Tibial nerve (tissue), 4 donors: ENCODE data around the gene ARL5C. TPM values are rescaled to one million over a fixed set of nuclear protein-coding genes. Genes with fewer than 3 reads are reported as not detected.
"Not testable (repeated sequence)": the region's sequence is repeated elsewhere in the genome, so short reads cannot be mapped to it uniquely, and the experiment has no call there.

Source experiments
- DNase-seq, 2 donors: peaks; one replicate each; pipeline ENCODE4 v3.0.0-alpha.2; 2019; ENCODE audit warnings: low spot score in 2 of 2
- H3K27ac ChIP-seq, 4 donors: fragments of 200-600 bp; sonication (generic) in 3 of 4; one replicate each; pipeline ENCODE4 v1.5.1; 2017 to 2019; ENCODE audit warnings: mild to moderate bottlenecking in 1 of 4
- H3K27me3 ChIP-seq, 2 donors: fragments of 200-600 bp; sonication (generic) in 1 of 2; one replicate each; pipeline versions ENCODE4 v1.5.1 to v1.6.0; 2017 to 2019
- H3K36me3 ChIP-seq, 3 donors: fragments of 200-600 bp; sonication (generic); one replicate each; pipeline ENCODE4 v1.5.1; 2018 to 2019
- H3K4me1 ChIP-seq, 4 donors: fragments of 200-600 bp; sonication (generic) in 3 of 4; one replicate each; pipeline ENCODE4 v1.5.1; 2017 to 2019
- H3K4me3 ChIP-seq, 4 donors: fragments of 200-600 bp; sonication (generic) in 3 of 4; one replicate each; pipeline ENCODE4 v1.5.1; 2017 to 2019; ENCODE audit warnings: mild to moderate bottlenecking in 1 of 4, moderate library complexity in 1 of 4
- H3K9me3 ChIP-seq, 4 donors: fragments of 200-600 bp; sonication (generic) in 3 of 4; one replicate each; pipeline ENCODE4 v1.5.1; 2017 to 2019
- CTCF ChIP-seq, 5 experiments: fragments of 200-600 bp in 3 of 5; fragments of 450-650 bp in 2 of 5; sonication (generic) in 3 of 5; IDR thresholded peaks; one replicate each; pipeline ENCODE4 v1.5.1; 2016 to 2019; ENCODE audit warnings: antibody characterized with exemption in 5 of 5, mild to moderate bottlenecking in 3 of 5, moderate library complexity in 2 of 5
- EP300 ChIP-seq, 2 donors: sonication (generic); formaldehyde crosslinking; IDR thresholded peaks; one replicate each; pipeline ENCODE4 v1.6.1; 2017; ENCODE audit warnings: antibody characterized with exemption in 2 of 2, mild to moderate bottlenecking in 1 of 2
- POLR2A ChIP-seq, 2 donors: fragments of 450-650 bp; IDR thresholded peaks; one replicate each; pipeline ENCODE4 v1.6.1; 2017; ENCODE audit warnings: antibody characterized with exemption in 2 of 2, mild to moderate bottlenecking in 2 of 2, moderate library complexity in 2 of 2
- WGBS, 2 donors: methylation state at CpG; one replicate each; pipeline ENCODE4 v1.1.5; 2018; 5-methylcytosine and 5-hydroxymethylcytosine counted together
- total RNA-seq, 4 donors: library from RNA; depleted of rRNA; stranded (reverse); fragments of >200 nt; gene quantifications; one replicate each; pipeline ENCODE4 v1.1.0, GENCODE V29; 2016

The ARL5C gene
- total RNA-seq, 4 donors from 2014 or later = not detected

DNA sequence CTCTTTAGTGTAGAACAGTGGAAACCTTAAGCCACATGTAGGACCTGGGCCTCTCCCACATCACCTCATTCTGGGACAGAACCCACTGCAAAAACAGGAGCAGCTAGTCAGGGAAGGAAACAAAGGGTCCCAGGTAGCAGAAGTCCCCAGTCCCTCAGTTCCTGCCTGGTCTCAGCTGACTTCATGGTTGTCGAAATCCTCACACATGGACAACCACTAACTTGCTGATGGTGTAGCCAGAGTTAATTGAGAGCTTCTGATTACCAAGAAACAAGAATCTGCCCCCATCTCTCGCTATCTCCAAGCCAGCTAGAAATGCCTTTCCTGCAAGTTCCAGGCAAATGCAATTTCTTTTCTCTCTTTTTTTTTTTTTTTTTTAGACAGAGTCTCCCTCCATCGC is 3.6 kb upstream of the ARL5C start:
- no peaks in the 10 kb centered on the region for H3K36me3 ChIP-seq
- H3K27ac ChIP-seq = no peak overlapping the region
- no peak for DNase-seq
- WGBS, 2 donors = 72 to 79% methylated on average over 3 of the region's 3 CpGs
- H3K9me3 ChIP-seq = no peaks in the 10 kb centered on the region
- no peak overlapping the region for H3K4me3 ChIP-seq
- no peak for TF ChIP-seq CTCF (IDR thresholded peaks at IDR 0.05)
- TF ChIP-seq EP300 (IDR thresholded peaks at IDR 0.05) = no peak
- TF ChIP-seq POLR2A (IDR thresholded peaks at IDR 0.05) = no peak
- peaks cover 0 to 24% (median 9%) of the 10 kb centered on the region in 4 donors for H3K4me1 ChIP-seq
- H3K27me3 ChIP-seq = peaks cover 0 to 8% of the 10 kb centered on the region in 2 donors

DNA sequence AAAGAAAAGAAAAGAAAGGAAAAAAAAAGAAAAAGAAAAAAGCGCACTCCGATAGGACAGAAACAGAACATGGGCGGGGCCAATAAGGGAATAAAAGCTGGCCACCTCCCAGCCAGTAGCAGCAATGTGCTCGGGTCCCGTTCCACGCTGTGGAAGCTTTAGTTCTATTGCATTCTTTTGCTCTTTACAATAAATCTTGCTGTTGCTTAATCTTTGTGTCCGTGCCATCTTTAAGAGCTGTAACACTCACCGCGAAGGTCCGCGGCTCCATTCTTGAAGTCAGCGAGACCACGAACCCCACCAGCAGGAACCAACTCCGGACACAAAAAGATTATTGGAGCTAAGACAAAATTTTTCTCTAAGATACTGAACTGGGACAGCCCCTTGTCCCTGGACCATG is 3.1 kb upstream of the ARL5C start:
- Histone ChIP-seq H3K4me3 (no peak overlapping the region), H3K9me3 (no peaks in the 10 kb centered on the region), H3K27me3 (peaks cover 0 to 8% of the 10 kb centered on the region in 2 donors), H3K36me3 (no peaks in the 10 kb centered on the region), H3K4me1 (peaks cover 0 to 24% (median 13%) of the 10 kb centered on the region in 4 donors), H3K27ac (no peak overlapping the region)
- 83 to 86% methylated on average over 14 of the region's 14 CpGs for WGBS, 2 donors
- DNase-seq = no peak
- TF ChIP-seq CTCF (IDR thresholded peaks at IDR 0.05) = no peak
- no peak for TF ChIP-seq EP300 (IDR thresholded peaks at IDR 0.05)
- no peak for TF ChIP-seq POLR2A (IDR thresholded peaks at IDR 0.05)

DNA sequence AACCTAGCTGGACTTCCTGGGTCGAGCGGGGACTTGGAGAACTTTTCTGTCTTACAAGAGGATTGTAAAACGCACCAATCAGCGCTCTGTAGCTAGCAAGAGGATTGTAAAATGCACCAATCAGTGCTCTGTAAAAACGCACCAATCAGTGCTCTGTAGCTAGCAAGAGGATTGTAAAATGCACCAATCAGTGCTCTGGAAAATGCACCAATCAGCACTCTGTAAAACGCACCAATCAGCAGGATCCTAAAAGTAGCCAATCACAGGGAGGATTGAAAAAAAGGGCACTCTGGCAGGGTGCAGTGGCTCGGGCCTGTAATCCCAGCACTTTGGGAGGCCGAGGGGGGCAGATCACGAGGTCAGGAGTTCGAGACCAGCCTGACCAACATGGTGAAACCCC is 2.5 kb upstream of the ARL5C start:
- DNase-seq, H3K9me3 ChIP-seq, H3K27ac ChIP-seq, H3K36me3 ChIP-seq, H3K4me3 ChIP-seq, H3K27me3 ChIP-seq: not testable (repeated sequence)
- H3K4me1 ChIP-seq = peaks cover 0 to 28% (median 14%) of the 10 kb centered on the region in 4 donors
- 95 to 96% methylated on average over 10 of the region's 10 CpGs for WGBS, 2 donors

DNA sequence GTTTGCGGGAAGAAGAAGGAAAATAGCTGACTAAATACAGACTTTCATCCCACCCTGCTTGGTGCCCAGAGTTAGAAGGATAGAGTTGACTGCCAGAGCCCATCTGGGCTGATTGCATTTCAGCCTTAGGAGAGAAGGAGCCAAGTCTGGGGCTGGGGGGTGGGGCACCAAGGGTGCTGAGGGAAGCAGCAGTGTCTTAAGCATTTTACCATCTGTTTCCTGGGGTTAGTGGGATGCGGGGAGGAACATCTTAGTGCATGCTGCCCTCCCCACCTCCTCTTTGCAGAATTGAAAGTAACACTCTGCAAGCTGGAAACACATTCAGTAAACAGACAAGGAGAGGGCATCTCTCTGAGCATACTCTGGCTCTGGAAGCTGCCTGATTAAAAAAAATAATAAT is 1.5 kb upstream of the ARL5C start:
- WGBS, 2 donors = 19 to 36% methylated on average over 2 of the region's 2 CpGs

DNA sequence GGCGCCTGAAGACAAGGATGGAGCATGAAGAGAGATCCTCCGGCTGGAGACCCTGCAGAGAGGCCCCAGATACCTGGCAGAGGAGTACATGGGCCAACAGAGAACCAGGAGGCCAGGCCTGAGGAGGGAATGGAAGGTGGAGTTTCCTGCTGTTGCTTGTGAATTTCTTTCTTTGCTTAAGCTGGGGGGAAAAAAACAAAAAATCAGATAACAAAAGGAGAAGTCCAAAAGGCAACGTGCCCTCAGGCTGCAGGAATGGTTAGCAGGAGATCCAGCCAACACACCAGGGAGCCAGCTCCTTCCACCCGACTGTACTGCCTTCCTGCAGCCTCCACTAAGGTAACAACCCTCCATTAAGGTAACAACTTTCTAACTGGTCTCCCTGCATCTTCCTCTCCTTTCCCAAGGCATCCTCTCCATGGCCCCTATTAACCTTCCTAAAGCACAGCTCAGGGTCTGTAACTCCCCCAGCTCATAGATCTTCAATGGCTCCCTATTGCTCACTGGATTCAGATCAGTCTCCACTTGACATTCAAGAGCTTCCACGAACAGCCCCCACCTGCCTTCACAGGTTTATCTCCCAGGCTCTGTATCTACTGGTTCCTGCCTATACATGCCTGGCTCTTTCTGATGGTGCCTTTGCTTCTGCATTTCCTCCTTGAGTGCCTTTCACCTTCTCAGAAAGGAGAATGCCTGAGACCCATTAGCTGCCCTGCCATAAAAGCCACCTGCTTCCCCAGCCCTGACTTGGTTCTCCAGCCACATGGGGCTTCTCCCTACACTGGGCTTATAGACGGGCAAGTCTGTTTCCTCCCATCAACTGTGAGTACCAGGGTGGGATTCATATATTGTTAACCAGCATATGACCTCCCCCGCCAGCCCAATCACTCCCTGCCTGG is 725 bp upstream of the ARL5C start:
- 63 to 68% methylated on average over 7 of the region's 7 CpGs for WGBS, 2 donors
- no peak for TF ChIP-seq POLR2A (IDR thresholded peaks at IDR 0.05)
- no peak for TF ChIP-seq CTCF (IDR thresholded peaks at IDR 0.05)
- TF ChIP-seq EP300 (IDR thresholded peaks at IDR 0.05) = no peak
- H3K36me3 ChIP-seq = no peaks in the 10 kb centered on the region
- no peak overlapping the region for H3K27ac ChIP-seq
- peaks cover 0 to 9% of the 10 kb centered on the region in 2 donors for H3K27me3 ChIP-seq
- H3K4me3 ChIP-seq = no peak overlapping the region
- H3K9me3 ChIP-seq = no peaks in the 10 kb centered on the region
- H3K4me1 ChIP-seq = peaks cover 0 to 28% (median 14%) of the 10 kb centered on the region in 4 donors
- DNase-seq = no peak

More for the DNA sequence above, 1.5 kb upstream of the ARL5C start:
- peaks cover 0 to 8% of the 10 kb centered on the region in 2 donors for H3K27me3 ChIP-seq
- DNase-seq = no peak
- no peak overlapping the region for H3K27ac ChIP-seq
- peaks cover 0 to 28% (median 14%) of the 10 kb centered on the region in 4 donors for H3K4me1 ChIP-seq
- H3K4me3 ChIP-seq = no peak overlapping the region
- TF ChIP-seq POLR2A (IDR thresholded peaks at IDR 0.05) (no peak), EP300 (IDR thresholded peaks at IDR 0.05) (peak in 1 of 2 donors; percentile 17)
- no peaks in the 10 kb centered on the region for H3K9me3 ChIP-seq
- H3K36me3 ChIP-seq = no peaks in the 10 kb centered on the region

DNA sequence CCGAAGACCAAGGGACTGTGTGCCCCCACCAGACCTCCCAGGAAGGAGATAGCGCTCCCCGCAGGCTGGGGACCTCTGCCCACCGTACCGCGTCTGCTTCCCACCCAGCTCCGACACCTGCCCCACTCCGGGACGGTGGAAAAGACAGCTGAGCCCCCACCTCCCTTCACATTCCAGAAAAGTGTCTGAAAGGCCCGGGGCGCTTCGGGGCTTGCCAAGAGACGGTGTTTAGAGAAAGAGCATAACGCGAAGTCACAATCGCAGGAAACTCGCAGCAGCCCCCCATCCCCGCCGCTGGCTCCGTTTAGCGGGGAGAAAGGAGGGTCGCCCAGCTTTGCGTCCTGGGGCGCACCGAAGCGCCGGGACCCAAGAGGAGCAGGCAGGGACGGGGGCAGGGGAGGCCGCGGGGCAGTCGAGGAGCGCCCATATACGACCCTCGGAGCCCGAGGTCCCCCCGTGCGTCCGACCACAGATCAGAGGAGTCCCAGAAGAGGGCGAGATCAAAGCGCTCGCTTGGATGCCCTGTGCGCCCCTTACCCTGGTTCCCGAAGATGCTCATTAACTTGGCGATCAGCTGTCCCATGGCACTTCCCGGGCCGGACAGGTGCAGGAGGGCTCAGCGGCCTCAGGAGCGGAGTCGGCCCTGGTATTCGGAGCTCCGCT is 652 bp downstream of the ARL5C start:
- no peaks in the 10 kb centered on the region for H3K36me3 ChIP-seq
- TF ChIP-seq POLR2A (IDR thresholded peaks at IDR 0.05) (no peak), CTCF (IDR thresholded peaks at IDR 0.05) (no peak)
- peak overlapping the region in 2 of 4 donors; percentile 27 to 61 for H3K27ac ChIP-seq
- peak overlapping the region; percentile 30 to 72 (median 54) for H3K4me3 ChIP-seq
- H3K27me3 ChIP-seq = peaks cover 0 to 12% of the 10 kb centered on the region in 2 donors
- 5 to 9% methylated on average over 28 to 39 of the region's 51 CpGs for WGBS, 2 donors
- peaks cover 0 to 28% (median 14%) of the 10 kb centered on the region in 4 donors for H3K4me1 ChIP-seq
- DNase-seq = no peak
- no peaks in the 10 kb centered on the region for H3K9me3 ChIP-seq
